ENCODE results near the gene TBL2. TPM values are rescaled to one million over a fixed set of nuclear protein-coding genes. Genes with fewer than 3 reads are reported as not detected.
A peak's percentile ranks its signal among the peaks of the same experiment; 100 is the strongest.

Gene TBL2
- total and polyA plus RNA-seq, 10 of the 15 experiments (the other 5 are each of a cell fraction or from before 2014, with no cell fraction given): 1.1 to 49.7 (median 26.7) TPM

GRCh38 chr7:73518470-73518869 lies 59.9 kb downstream of the TBL2 start:
- Histone ChIP-seq H3K4me2 (ENCODE audit: control insufficient read depth, insufficient read depth) (peak overlapping the region; percentile 76), H3K79me2 (ENCODE audit: control insufficient read depth, insufficient read depth, low read length) (peaks cover 85% of the 10 kb centered on the region), H3K36me3 (ENCODE audit: control insufficient read depth in 2 of 2, insufficient read depth in 2 of 2, low read length in 1 of 2) (peaks cover 7 to 21% of the 10 kb centered on the region in 2 experiments; a peak in 3 of 4 replicates), H4K20me1 (ENCODE audit: control insufficient read depth, insufficient read depth) (no peaks in the 10 kb centered on the region), H3K4me3 (peak overlapping the region; percentile 76), H3K9ac (ENCODE audit: control insufficient read depth, insufficient read depth, low read length) (no peak overlapping the region), H3K9me3 (replicated peaks; ENCODE audit: control insufficient read depth, insufficient read depth, low read length) (no peaks in the 10 kb centered on the region; the same call in 2 of the 3 replicates), H2AFZ (ENCODE audit: control insufficient read depth, low read depth, low read length) (no peak overlapping the region), H3K27ac (ENCODE audit: control insufficient read depth, insufficient read depth) (no peak overlapping the region), H3K27me3 (replicated peaks in 1 of 2; ENCODE audit: control insufficient read depth in 2 of 2, insufficient read depth in 2 of 2, low read length in 1 of 2) (no peaks in the 10 kb centered on the region), H3K4me1 (ENCODE audit: control insufficient read depth, insufficient read depth, low read length) (peaks cover 5% of the 10 kb centered on the region)
- RAD21 ChIA-PET (ENCODE audit: unreplicated experiment): interaction anchor here (0.9 to 1.5 kb wide), 3 partner anchors 9 to 60 kb away, joined by 3 to 6 read pairs (median 5); partner anchors contain the start of gene TBL2
- no peak for ATAC-seq
- intact Hi-C loops (cut with micrococcal nuclease; ENCODE audit: unreplicated experiment) (no loop called here), in situ Hi-C loops (cut with MboI) (no loop called here)
- DNase-seq (ENCODE audit: low read depth, low spot score): no peak
- FAIRE-seq: no peak
- TF ChIP-seq, protein P1, sequence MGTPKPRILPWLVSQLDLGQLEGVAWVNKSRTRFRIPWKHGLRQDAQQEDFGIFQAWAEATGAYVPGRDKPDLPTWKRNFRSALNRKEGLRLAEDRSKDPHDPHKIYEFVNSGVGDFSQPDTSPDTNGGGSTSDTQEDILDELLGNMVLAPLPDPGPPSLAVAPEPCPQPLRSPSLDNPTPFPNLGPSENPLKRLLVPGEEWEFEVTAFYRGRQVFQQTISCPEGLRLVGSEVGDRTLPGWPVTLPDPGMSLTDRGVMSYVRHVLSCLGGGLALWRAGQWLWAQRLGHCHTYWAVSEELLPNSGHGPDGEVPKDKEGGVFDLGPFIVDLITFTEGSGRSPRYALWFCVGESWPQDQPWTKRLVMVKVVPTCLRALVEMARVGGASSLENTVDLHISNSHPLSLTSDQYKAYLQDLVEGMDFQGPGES (IDR thresholded peaks at IDR 0.05): no peak
- TF ChIP-seq, protein P2, sequence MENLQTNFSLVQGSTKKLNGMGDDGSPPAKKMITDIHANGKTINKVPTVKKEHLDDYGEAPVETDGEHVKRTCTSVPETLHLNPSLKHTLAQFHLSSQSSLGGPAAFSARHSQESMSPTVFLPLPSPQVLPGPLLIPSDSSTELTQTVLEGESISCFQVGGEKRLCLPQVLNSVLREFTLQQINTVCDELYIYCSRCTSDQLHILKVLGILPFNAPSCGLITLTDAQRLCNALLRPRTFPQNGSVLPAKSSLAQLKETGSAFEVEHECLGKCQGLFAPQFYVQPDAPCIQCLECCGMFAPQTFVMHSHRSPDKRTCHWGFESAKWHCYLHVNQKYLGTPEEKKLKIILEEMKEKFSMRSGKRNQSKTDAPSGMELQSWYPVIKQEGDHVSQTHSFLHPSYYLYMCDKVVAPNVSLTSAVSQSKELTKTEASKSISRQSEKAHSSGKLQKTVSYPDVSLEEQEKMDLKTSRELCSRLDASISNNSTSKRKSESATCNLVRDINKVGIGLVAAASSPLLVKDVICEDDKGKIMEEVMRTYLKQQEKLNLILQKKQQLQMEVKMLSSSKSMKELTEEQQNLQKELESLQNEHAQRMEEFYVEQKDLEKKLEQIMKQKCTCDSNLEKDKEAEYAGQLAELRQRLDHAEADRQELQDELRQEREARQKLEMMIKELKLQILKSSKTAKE (IDR thresholded peaks at IDR 0.05; ENCODE audit: low read depth, poor library complexity, severe bottlenecking): no peak
- TF ChIP-seq HSF1 (IDR thresholded peaks at IDR 0.05; ENCODE audit: low read depth, low read length) (no peak), BCL11A (IDR thresholded peaks at IDR 0.05; ENCODE audit: low read depth, low read length) (no peak), HDAC6 (IDR thresholded peaks at IDR 0.05; ENCODE audit: unreplicated experiment) (no peak), E2F4 (IDR thresholded peaks at IDR 0.05; ENCODE audit: low read depth, low read length) (no peak), CREB1 (IDR thresholded peaks at IDR 0.05; ENCODE audit: low read depth) (no peak)
- TF ChIP-seq, protein P3, sequence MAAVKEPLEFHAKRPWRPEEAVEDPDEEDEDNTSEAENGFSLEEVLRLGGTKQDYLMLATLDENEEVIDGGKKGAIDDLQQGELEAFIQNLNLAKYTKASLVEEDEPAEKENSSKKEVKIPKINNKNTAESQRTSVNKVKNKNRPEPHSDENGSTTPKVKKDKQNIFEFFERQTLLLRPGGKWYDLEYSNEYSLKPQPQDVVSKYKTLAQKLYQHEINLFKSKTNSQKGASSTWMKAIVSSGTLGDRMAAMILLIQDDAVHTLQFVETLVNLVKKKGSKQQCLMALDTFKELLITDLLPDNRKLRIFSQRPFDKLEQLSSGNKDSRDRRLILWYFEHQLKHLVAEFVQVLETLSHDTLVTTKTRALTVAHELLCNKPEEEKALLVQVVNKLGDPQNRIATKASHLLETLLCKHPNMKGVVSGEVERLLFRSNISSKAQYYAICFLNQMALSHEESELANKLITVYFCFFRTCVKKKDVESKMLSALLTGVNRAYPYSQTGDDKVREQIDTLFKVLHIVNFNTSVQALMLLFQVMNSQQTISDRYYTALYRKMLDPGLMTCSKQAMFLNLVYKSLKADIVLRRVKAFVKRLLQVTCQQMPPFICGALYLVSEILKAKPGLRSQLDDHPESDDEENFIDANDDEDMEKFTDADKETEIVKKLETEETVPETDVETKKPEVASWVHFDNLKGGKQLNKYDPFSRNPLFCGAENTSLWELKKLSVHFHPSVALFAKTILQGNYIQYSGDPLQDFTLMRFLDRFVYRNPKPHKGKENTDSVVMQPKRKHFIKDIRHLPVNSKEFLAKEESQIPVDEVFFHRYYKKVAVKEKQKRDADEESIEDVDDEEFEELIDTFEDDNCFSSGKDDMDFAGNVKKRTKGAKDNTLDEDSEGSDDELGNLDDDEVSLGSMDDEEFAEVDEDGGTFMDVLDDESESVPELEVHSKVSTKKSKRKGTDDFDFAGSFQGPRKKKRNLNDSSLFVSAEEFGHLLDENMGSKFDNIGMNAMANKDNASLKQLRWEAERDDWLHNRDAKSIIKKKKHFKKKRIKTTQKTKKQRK (IDR thresholded peaks at IDR 0.05; ENCODE audit: low read depth, low read length): no peak
- TF ChIP-seq, protein P4, sequence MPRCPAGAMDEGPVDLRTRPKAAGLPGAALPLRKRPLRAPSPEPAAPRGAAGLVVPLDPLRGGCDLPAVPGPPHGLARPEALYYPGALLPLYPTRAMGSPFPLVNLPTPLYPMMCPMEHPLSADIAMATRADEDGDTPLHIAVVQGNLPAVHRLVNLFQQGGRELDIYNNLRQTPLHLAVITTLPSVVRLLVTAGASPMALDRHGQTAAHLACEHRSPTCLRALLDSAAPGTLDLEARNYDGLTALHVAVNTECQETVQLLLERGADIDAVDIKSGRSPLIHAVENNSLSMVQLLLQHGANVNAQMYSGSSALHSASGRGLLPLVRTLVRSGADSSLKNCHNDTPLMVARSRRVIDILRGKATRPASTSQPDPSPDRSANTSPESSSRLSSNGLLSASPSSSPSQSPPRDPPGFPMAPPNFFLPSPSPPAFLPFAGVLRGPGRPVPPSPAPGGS (IDR thresholded peaks at IDR 0.05; ENCODE audit: borderline replicate concordance, insufficient read depth, low read depth, low read length, poor library complexity, severe bottlenecking): no peak
- CTCF ChIA-PET: interaction anchor here (0.8 to 1.7 kb wide), 7 partner anchors 9 to 691 kb away, joined by 3 to 9 read pairs (median 3); partner anchors contain the start of genes TBL2 and TYW1B
- 71% methylated on average over 5 of the region's 5 CpGs for WGBS (ENCODE audit: insufficient coverage, insufficient replicate concordance, low lambda C conversion rate, missing lambda C conversion rate)
- no TSS peak for BruUV-seq (replicated peaks)
- POLR2A ChIA-PET: interaction anchor here (0.6 to 1.3 kb wide), 7 partner anchors 9 to 220 kb away, joined by 3 to 11 read pairs (median 4); partner anchors contain the start of genes ABHD11, BCL7B and TBL2
- SMC1A ChIA-PET (ENCODE audit: uncharacterized antibody, unreplicated experiment): interaction anchor here (0.7 to 2.2 kb wide), 9 partner anchors 10 to 69 kb away, joined by 3 to 9 read pairs (median 3); partner anchors contain the start of gene TBL2

Data from GM12878 (cell line).